Adipose tissue (tissue), 3 donors: ENCODE measurements around the gene ERCC5. TPM values are rescaled to one million over a fixed set of nuclear protein-coding genes. Genes with fewer than 3 reads are reported as not detected.

Experiments
- H3K27ac ChIP-seq: one replicate; pipeline ENCODE4 v1.5.1; 2013; ENCODE audit warnings: low read depth, low read length
- WGBS, 3 donors: extraction: QIAGEN DNeasy Blood & Tissue Kit; methylation state at CpG; one replicate each; pipeline ENCODE4 v1.1.7; 2013; 5-methylcytosine and 5-hydroxymethylcytosine counted together
- polyA plus RNA-seq, 3 donors: library from polyadenylated mRNA; stranded (reverse); fragments of 200-250 nt; gene quantifications; one replicate each; pipeline ENCODE4 v1.2.3, GENCODE V29; 2013
- donor health status: healthy with polysubstance abuse.
- donor health status: Bipolar disorder and iron deficiency.
- donor health status: healthy.

Gene ERCC5
- polyA plus RNA-seq, 3 donors: 25.1 to 45.5 (median 30.0) TPM

- H3K27ac ChIP-seq: no peak overlapping the region
- WGBS, 3 donors: 79 to 80% (median 79%) methylated on average over 4 of the region's 4 CpGs
These were observed 62.2 kb downstream of the ERCC5 start for GRCh38 chr13:102907886-102908515.

GRCh38 chr13:102909971-102910370 is 64.1 kb downstream of the ERCC5 start:
- WGBS, 3 donors: 86 to 89% (median 88%) methylated on average over 3 of the region's 3 CpGs
- H3K27ac ChIP-seq: no peak overlapping the region

- WGBS, 3 donors: 53 to 82% (median 80%) methylated on average over 6 of the region's 6 CpGs
- no peak overlapping the region for H3K27ac ChIP-seq
These were observed 65.5 kb downstream of the ERCC5 start for GRCh38 chr13:102911336-102911735.

- H3K27ac ChIP-seq: no peak overlapping the region
- 82 to 92% (median 90%) methylated on average over 3 of the region's 3 CpGs for WGBS, 3 donors
These were observed 66.8 kb downstream of the ERCC5 start for GRCh38 chr13:102912599-102912998.

GRCh38 chr13:102913914-102914313 is 68.1 kb downstream of the ERCC5 start:
- WGBS, 3 donors: 27 to 46% (median 31%) methylated on average over 7 of the region's 7 CpGs
- H3K27ac ChIP-seq: no peak overlapping the region

- 66 to 73% (median 70%) methylated on average over 12 of the region's 12 CpGs for WGBS, 3 donors
- H3K27ac ChIP-seq: no peak overlapping the region
These were observed 68.6 kb downstream of the ERCC5 start for GRCh38 chr13:102914339-102914930.

GRCh38 chr13:102915393-102915930 is 69.6 kb downstream of the ERCC5 start:
- 52 to 72% (median 64%) methylated on average over 3 of the region's 3 CpGs for WGBS, 3 donors
- no peak overlapping the region for H3K27ac ChIP-seq

- 67 to 76% (median 69%) methylated on average over 3 of the region's 3 CpGs for WGBS, 3 donors
- H3K27ac ChIP-seq: no peak overlapping the region
These were observed 71.2 kb downstream of the ERCC5 start for GRCh38 chr13:102917019-102917418.

- no peak overlapping the region for H3K27ac ChIP-seq
- WGBS, 3 donors: 82 to 87% (median 86%) methylated on average over 5 of the region's 5 CpGs
These were observed 76.4 kb downstream of the ERCC5 start for GRCh38 chr13:102922184-102922583.

Other genes starting within 250 kb of the ERCC5 start
- 10 to 100 TPM; 13.1 to 18.9 (median 16.1) TPM for gene TPP2, start 249.0 kb upstream of the ERCC5 start, polyA plus RNA-seq
- gene METTL21C, start 151.0 kb upstream of the ERCC5 start, polyA plus RNA-seq: not detected
- gene TEX30, start 72.2 kb upstream of the ERCC5 start, polyA plus RNA-seq: 10 to 100 TPM in 1 of 3 donors, 1 to 10 TPM in 2; 3.1 to 11.8 (median 8.2) TPM
- 1 to 10 TPM; 1.3 to 6.1 (median 2.9) TPM for gene POGLUT2, start 47.1 kb upstream of the ERCC5 start, polyA plus RNA-seq
- gene BIVM, start 46.9 kb upstream of the ERCC5 start, polyA plus RNA-seq: 10 to 100 TPM in 1 of 3 donors, 1 to 10 TPM in 2; 6.3 to 13.8 (median 6.7) TPM
- gene SLC10A2, start 220.4 kb downstream of the ERCC5 start, polyA plus RNA-seq: not detected